Neural cell (in vitro differentiated cells): ENCODE measurements around the gene GIPC1.

ENCODE experiments used
- EP300 ChIP-seq: fragments of 450-650 bp; conservative IDR thresholded peaks from 2 replicates; pipeline ENCODE4 v1.6.1; 2014; ENCODE audit warnings: antibody characterized with exemption, mild to moderate bottlenecking, moderate library complexity; ENCODE audit not compliant: poor library complexity, severe bottlenecking
- EZH2 ChIP-seq: fragments of 200-600, 300-800 bp; shearing (Covaris generic), sonication (generic); IDR thresholded peaks from 2 replicates; pipeline ENCODE4 v1.6.1; 2014; ENCODE audit warnings: antibody characterized with exemption, low read length, borderline replicate concordance, mild to moderate bottlenecking; ENCODE audit not compliant: insufficient read depth, poor library complexity, severe bottlenecking
- POLR2AphosphoS5 ChIP-seq: IDR thresholded peaks from 2 replicates; pipeline ENCODE4 v1.6.1; 2012
- REST ChIP-seq: IDR thresholded peaks from 2 replicates; pipeline ENCODE4 v1.6.1; 2012; ENCODE audit warnings: borderline replicate concordance
- TF ChIP-seq, protein P1 (sequence below): fragments of 450-650 bp; IDR thresholded peaks from 2 replicates; pipeline ENCODE4 v1.5.1; 2014; ENCODE audit warnings: antibody characterized with exemption, mild to moderate bottlenecking, moderate library complexity; ENCODE audit not compliant: poor library complexity, severe bottlenecking

DNA sequence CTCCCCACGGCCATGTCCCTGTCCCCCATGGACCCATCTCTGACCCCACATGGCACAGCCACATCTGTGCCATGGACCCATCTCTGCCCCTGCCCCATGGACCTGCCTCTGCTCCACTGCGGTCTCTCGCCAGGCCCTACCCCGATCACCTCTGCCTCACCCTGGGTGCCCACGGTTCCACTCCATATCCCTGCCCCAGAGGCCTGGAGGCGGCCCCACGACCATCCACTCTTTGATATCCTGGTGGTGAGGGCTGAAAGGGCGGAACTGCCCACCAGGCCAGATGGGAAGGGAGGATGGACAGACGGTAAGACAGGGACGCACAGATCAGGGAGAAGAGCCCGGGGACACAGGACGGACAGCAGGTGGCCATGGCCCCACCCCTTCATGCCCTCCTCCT lies 21.1 kb downstream of the GIPC1 start:
- TF ChIP-seq, protein P1, sequence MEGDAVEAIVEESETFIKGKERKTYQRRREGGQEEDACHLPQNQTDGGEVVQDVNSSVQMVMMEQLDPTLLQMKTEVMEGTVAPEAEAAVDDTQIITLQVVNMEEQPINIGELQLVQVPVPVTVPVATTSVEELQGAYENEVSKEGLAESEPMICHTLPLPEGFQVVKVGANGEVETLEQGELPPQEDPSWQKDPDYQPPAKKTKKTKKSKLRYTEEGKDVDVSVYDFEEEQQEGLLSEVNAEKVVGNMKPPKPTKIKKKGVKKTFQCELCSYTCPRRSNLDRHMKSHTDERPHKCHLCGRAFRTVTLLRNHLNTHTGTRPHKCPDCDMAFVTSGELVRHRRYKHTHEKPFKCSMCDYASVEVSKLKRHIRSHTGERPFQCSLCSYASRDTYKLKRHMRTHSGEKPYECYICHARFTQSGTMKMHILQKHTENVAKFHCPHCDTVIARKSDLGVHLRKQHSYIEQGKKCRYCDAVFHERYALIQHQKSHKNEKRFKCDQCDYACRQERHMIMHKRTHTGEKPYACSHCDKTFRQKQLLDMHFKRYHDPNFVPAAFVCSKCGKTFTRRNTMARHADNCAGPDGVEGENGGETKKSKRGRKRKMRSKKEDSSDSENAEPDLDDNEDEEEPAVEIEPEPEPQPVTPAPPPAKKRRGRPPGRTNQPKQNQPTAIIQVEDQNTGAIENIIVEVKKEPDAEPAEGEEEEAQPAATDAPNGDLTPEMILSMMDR, result no peak
- TF ChIP-seq EZH2 (no peak), EP300 (no peak), REST (no peak), POLR2AphosphoS5 (no peak)
